ENCODE measurements around the gene MMRN2.
"Not testable (repeated sequence)": the region's sequence is repeated elsewhere in the genome, so short reads cannot be mapped to it uniquely, and the experiment has no call there.

MMRN2 gene

GRCh38 chr10:86988520-86988919 lies 31.1 kb upstream of the MMRN2 start:
- no peak for TF ChIP-seq CSRNP3 (CRISPR knock-in tag; IDR thresholded peaks at IDR 0.05)
- TF ChIP-seq TOX (CRISPR knock-in tag; IDR thresholded peaks at IDR 0.05; ENCODE audit: borderline replicate concordance): no peak
- TF ChIP-seq ZC3H10 (CRISPR knock-in tag; IDR thresholded peaks at IDR 0.05): no peak
- TF ChIP-seq OSR1 (CRISPR knock-in tag; IDR thresholded peaks at IDR 0.05): no peak
- TF ChIP-seq ZNF8 (CRISPR knock-in tag; IDR thresholded peaks at IDR 0.05): no peak
- no peak for TF ChIP-seq ESRRG (CRISPR knock-in tag; IDR thresholded peaks at IDR 0.05)
- TF ChIP-seq BACH2 (CRISPR knock-in tag; IDR thresholded peaks at IDR 0.05; ENCODE audit: borderline replicate concordance): no peak
- TF ChIP-seq POU6F1 (CRISPR knock-in tag; IDR thresholded peaks at IDR 0.05; ENCODE audit: borderline replicate concordance, low read depth): no peak
- TF ChIP-seq ZFP30 (CRISPR knock-in tag; IDR thresholded peaks at IDR 0.05): no peak
- TF ChIP-seq ARNTL (CRISPR knock-in tag; IDR thresholded peaks at IDR 0.05; ENCODE audit: borderline replicate concordance, low read depth): no peak
- TF ChIP-seq ZNF565 (CRISPR knock-in tag; conservative IDR thresholded peaks at IDR 0.05; ENCODE audit: low read depth): no peak
- TF ChIP-seq ZNF70 (CRISPR knock-in tag; IDR thresholded peaks at IDR 0.05): no peak
- no peak for TF ChIP-seq CSDC2 (CRISPR knock-in tag; IDR thresholded peaks at IDR 0.05)
- TF ChIP-seq PATZ1 (CRISPR knock-in tag; IDR thresholded peaks at IDR 0.05; ENCODE audit: borderline replicate concordance): no peak
- TF ChIP-seq GLIS3 (CRISPR knock-in tag; IDR thresholded peaks at IDR 0.05): no peak
- no peak for TF ChIP-seq ISL1 (CRISPR knock-in tag; IDR thresholded peaks at IDR 0.05)
- ATAC-seq: no peak

- ATAC-seq: not testable (repeated sequence)
Measured at GRCh38 chr10:86984498-86984897, 27.1 kb upstream of the MMRN2 start.

- TF ChIP-seq ZNF8 (CRISPR knock-in tag; IDR thresholded peaks at IDR 0.05) (no peak), ISL1 (CRISPR knock-in tag; IDR thresholded peaks at IDR 0.05) (no peak), TSHZ2 (CRISPR knock-in tag; IDR thresholded peaks at IDR 0.05) (no peak), CREB5 (CRISPR knock-in tag; IDR thresholded peaks at IDR 0.05; ENCODE audit: low read depth) (no peak), GLIS3 (CRISPR knock-in tag; IDR thresholded peaks at IDR 0.05) (no peak), BACH2 (CRISPR knock-in tag; IDR thresholded peaks at IDR 0.05; ENCODE audit: borderline replicate concordance) (no peak), ZC3H10 (CRISPR knock-in tag; IDR thresholded peaks at IDR 0.05) (no peak), PPARA (CRISPR knock-in tag; IDR thresholded peaks at IDR 0.05; ENCODE audit: borderline replicate concordance) (no peak), CSRNP3 (CRISPR knock-in tag; IDR thresholded peaks at IDR 0.05) (no peak), ZNF70 (CRISPR knock-in tag; IDR thresholded peaks at IDR 0.05) (no peak), ZFP3 (CRISPR knock-in tag; IDR thresholded peaks at IDR 0.05) (no peak), POU6F1 (CRISPR knock-in tag; IDR thresholded peaks at IDR 0.05; ENCODE audit: borderline replicate concordance, low read depth) (no peak), ZNF565 (CRISPR knock-in tag; conservative IDR thresholded peaks at IDR 0.05; ENCODE audit: low read depth) (no peak), ZFP30 (CRISPR knock-in tag; IDR thresholded peaks at IDR 0.05) (no peak)
- no peak for ATAC-seq
Measured at GRCh38 chr10:86981716-86982115, 24.3 kb upstream of the MMRN2 start.

- not testable (repeated sequence) for ATAC-seq
Measured at GRCh38 chr10:86981020-86981419, 23.6 kb upstream of the MMRN2 start.

Data from SK-N-SH treated with all-trans-retinoic acid at 6 μM for 48 hours (cell line).